Measurements from ENCODE around the gene ICAM1. TPM values are rescaled to one million over a fixed set of nuclear protein-coding genes. Genes with fewer than 3 reads are reported as not detected.
A peak's percentile ranks its signal among the peaks of the same experiment; 100 is the strongest.

Gene ICAM1
- total and polyA plus RNA-seq, 2 of the 13 experiments (the other 11 are each of a cell fraction or from before 2014, with no cell fraction given): 37.9 to 98.4 TPM

DNA sequence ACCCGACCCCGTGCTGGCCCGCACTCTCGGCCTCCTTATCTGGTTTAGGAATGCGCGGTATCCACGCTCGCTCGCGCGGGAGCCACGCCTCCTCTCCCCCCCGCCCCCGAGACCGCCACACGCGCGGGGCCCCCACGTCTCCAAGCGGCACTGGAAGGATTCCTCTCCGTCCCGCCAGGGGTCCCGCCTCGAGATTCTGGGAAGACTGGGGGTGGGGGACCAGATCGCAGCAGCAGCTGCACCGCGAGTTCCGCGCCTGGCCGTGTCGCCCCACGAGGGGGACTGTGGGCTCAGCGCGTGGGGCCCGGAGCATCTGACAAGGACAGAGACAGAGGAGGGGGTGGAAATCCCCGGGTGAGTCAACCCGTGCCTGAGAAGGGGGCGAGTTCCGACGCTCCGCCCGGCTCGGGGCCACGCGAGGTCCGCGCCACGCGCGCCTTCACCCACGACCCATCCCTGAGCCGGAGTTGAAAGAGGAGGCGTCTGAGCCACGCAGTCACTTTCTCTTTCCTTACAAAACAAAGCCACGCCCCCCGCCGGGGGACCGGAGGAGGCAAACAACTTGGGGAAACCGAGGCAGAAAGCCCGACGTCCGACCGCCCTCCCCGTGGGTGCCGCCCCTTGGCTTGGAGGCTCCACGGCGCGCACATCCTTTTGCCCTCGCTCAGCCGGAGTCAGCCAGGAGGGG is 40.6 kb upstream of the ICAM1 start (continued):
- TF ChIP-seq POLR2A (IDR thresholded peaks at IDR 0.05; ENCODE audit: insufficient read depth in 1 of 2, low read depth in 2 of 2, low read length in 2 of 2): no peak
- no peak for TF ChIP-seq GABPA (IDR thresholded peaks at IDR 0.05; ENCODE audit: low read depth, low read length)
- no peak for TF ChIP-seq GABPA (CRISPR knock-in tag; IDR thresholded peaks at IDR 0.05; ENCODE audit: low read depth)
- no peak for TF ChIP-seq THAP7 (CRISPR knock-in tag; IDR thresholded peaks at IDR 0.05)
- TF ChIP-seq, protein P1, sequence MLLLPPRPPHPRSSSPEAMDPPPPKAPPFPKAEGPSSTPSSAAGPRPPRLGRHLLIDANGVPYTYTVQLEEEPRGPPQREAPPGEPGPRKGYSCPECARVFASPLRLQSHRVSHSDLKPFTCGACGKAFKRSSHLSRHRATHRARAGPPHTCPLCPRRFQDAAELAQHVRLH (CRISPR knock-in tag; IDR thresholded peaks at IDR 0.05; ENCODE audit: borderline replicate concordance, low read depth): no peak
- TF ChIP-seq DMTF1 (CRISPR knock-in tag; IDR thresholded peaks at IDR 0.05): no peak
- TF ChIP-seq KAT2B (IDR thresholded peaks at IDR 0.05; ENCODE audit: borderline replicate concordance, low read depth, low read length): no peak
- no peak for TF ChIP-seq GZF1 (CRISPR knock-in tag; IDR thresholded peaks at IDR 0.05)
- TF ChIP-seq ZNF468 (CRISPR knock-in tag; IDR thresholded peaks at IDR 0.05): no peak
- no peak for TF ChIP-seq FOXM1 (CRISPR knock-in tag; IDR thresholded peaks at IDR 0.05)
- no peak for TF ChIP-seq ZNF44 (CRISPR knock-in tag; IDR thresholded peaks at IDR 0.05)
- TF ChIP-seq JUNB (CRISPR knock-in tag; IDR thresholded peaks at IDR 0.05; ENCODE audit: borderline replicate concordance): no peak
- no peak for TF ChIP-seq HNRNPL (IDR thresholded peaks at IDR 0.05; ENCODE audit: low read depth, low read length)
- 0 out of 2 replicates have a peak, but pooled peaks have one; percentile 19 for TF ChIP-seq ZNF839 (CRISPR knock-in tag; IDR thresholded peaks at IDR 0.05; ENCODE audit: borderline replicate concordance)
- TF ChIP-seq IRF2 (CRISPR knock-in tag; IDR thresholded peaks at IDR 0.05): no peak
- no peak for TF ChIP-seq JDP2 (CRISPR knock-in tag; IDR thresholded peaks at IDR 0.05; ENCODE audit: borderline replicate concordance)
- no peak for TF ChIP-seq HMGA1 (CRISPR knock-in tag; conservative IDR thresholded peaks at IDR 0.05)
- no peak for TF ChIP-seq THAP11 (CRISPR knock-in tag; IDR thresholded peaks at IDR 0.05)
- no peak for TF ChIP-seq ZBTB34 (CRISPR knock-in tag; IDR thresholded peaks at IDR 0.05)
- no peak for TF ChIP-seq ZNF773 (CRISPR knock-in tag; IDR thresholded peaks at IDR 0.05; ENCODE audit: borderline replicate concordance)
- TF ChIP-seq ZSCAN20 (CRISPR knock-in tag; IDR thresholded peaks at IDR 0.05; ENCODE audit: borderline replicate concordance): no peak
- 0 out of 2 replicates have a peak, but pooled peaks have one; percentile 26 for TF ChIP-seq ZNF274 (CRISPR knock-in tag; IDR thresholded peaks at IDR 0.05)
- no peak for TF ChIP-seq KLF12 (CRISPR knock-in tag; IDR thresholded peaks at IDR 0.05; ENCODE audit: borderline replicate concordance)
- TF ChIP-seq HIVEP1 (CRISPR knock-in tag; IDR thresholded peaks at IDR 0.05): 0 out of 2 replicates have a peak, but pooled peaks have one; percentile 11
- TF ChIP-seq SMYD3 (CRISPR knock-in tag; IDR thresholded peaks at IDR 0.05): no peak
- no peak for TF ChIP-seq JUND (CRISPR knock-in tag; IDR thresholded peaks at IDR 0.05)

Data from HepG2 (cell line).